ENCODE measurements around the gene VDR. TPM values are rescaled to one million over a fixed set of nuclear protein-coding genes. Genes with fewer than 3 reads are reported as not detected.

VDR gene
- total RNA-seq, 1 donor from 2014 or later: 0.33 TPM

GRCh38 chr12:47876440-47876960 lies 28.3 kb downstream of the VDR start:
- no peak overlapping the region for H3K4me3 ChIP-seq
- no peak for DNase-seq
- intact Hi-C loops (cut with micrococcal nuclease): no loop called here
- H3K4me1 ChIP-seq: no peaks in the 10 kb centered on the region
- H3K36me3 ChIP-seq: no peaks in the 10 kb centered on the region
- no peaks in the 10 kb centered on the region for H3K9me3 ChIP-seq (replicated peaks)
- TF ChIP-seq CTCF (IDR thresholded peaks at IDR 0.05; ENCODE audit: borderline replicate concordance): no peak
- H3K27me3 ChIP-seq (ENCODE audit: low read depth): no peaks in the 10 kb centered on the region
- no peak overlapping the region for H3K27ac ChIP-seq (replicated peaks)

DNA sequence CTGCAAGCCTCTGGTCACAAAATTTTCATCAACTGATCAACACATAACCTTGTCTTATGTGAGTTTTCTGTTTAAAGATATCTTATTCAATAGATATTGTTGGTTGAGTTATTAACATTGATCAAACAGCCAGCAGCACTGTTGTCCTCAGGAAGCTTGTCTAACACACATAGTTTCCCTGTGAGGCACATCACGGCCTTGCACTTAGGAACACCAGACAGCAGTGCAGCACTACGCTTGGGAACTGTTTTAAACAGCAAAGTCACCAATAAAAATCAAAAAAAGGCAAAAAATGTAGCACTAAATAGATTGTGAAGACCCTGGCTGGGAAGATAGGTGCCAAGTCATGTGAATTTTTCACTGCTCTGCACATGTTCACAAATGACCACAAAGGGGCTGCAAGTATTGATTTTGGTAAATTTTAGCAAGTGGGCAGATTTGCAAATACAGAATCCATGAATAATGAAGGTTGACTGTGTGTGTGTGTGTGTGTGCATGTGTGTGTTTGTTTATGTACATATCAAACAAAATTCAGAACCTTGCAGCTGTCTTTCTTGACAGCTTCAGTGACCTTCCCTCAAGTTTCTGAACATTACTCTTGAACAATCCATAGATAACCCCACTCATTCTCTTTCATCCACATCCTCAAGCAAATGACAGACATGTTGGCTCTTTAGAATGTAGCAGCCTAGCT lies 28.9 kb downstream of the VDR start:
- Histone ChIP-seq H3K4me1 (peaks cover 2% of the 10 kb centered on the region), H3K36me3 (no peaks in the 10 kb centered on the region), H3K4me3 (no peak overlapping the region), H3K27ac (replicated peaks) (no peak overlapping the region), H3K9me3 (replicated peaks) (no peaks in the 10 kb centered on the region), H3K27me3 (ENCODE audit: low read depth) (no peaks in the 10 kb centered on the region)
- no peak for TF ChIP-seq CTCF (IDR thresholded peaks at IDR 0.05; ENCODE audit: borderline replicate concordance)
- intact Hi-C loops (cut with micrococcal nuclease): no loop called here
- no peak for DNase-seq

GRCh38 chr12:47874316-47874715 lies 30.5 kb downstream of the VDR start:
- no peaks in the 10 kb centered on the region for H3K36me3 ChIP-seq
- intact Hi-C loops (cut with micrococcal nuclease): no loop called here
- H3K27ac ChIP-seq (replicated peaks): no peak overlapping the region
- DNase-seq: no peak
- H3K4me3 ChIP-seq: no peak overlapping the region
- H3K4me1 ChIP-seq: peaks cover 16% of the 10 kb centered on the region
- H3K27me3 ChIP-seq (ENCODE audit: low read depth): no peaks in the 10 kb centered on the region
- no peaks in the 10 kb centered on the region for H3K9me3 ChIP-seq (replicated peaks)
- no peak for TF ChIP-seq CTCF (IDR thresholded peaks at IDR 0.05; ENCODE audit: borderline replicate concordance)

GRCh38 chr12:47870175-47870781 lies 34.5 kb downstream of the VDR start:
- DNase-seq: peak; percentile 51
- Histone ChIP-seq H3K36me3 (no peaks in the 10 kb centered on the region), H3K9me3 (replicated peaks) (no peaks in the 10 kb centered on the region), H3K27ac (replicated peaks) (peak overlapping the region; percentile 77), H3K4me3 (peak overlapping the region; percentile 9), H3K27me3 (ENCODE audit: low read depth) (no peaks in the 10 kb centered on the region), H3K4me1 (peaks cover 16% of the 10 kb centered on the region)
- intact Hi-C loops (cut with micrococcal nuclease): no loop called here
- TF ChIP-seq CTCF (IDR thresholded peaks at IDR 0.05; ENCODE audit: borderline replicate concordance): peak; percentile 47

DNA sequence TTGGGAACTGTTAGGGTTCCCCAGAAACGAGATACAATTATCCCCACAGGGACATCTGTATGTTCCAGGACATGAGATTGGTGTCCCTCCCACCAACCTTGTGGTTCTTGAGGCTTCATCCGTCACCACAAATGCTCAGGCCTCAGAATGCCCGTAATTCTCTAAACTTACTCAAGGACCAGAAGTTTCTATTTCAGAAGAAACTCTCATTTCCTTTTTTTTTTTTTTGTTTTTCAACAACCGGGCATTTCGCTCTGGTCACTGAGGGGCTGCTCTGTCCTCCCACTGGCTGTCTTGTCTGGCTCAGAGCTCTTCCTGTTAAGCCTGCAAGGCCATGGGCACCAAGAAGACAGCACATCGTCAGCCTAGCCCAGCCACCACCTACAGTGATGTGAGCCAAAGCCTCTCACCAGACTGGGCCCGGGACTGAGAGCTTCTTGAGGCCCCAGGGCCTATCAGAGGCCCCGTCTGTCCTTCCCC lies 36.2 kb downstream of the VDR start:
- intact Hi-C loops (cut with micrococcal nuclease): no loop called here
- TF ChIP-seq CTCF (IDR thresholded peaks at IDR 0.05; ENCODE audit: borderline replicate concordance): no peak
- Histone ChIP-seq H3K4me3 (no peak overlapping the region), H3K27me3 (ENCODE audit: low read depth) (no peaks in the 10 kb centered on the region), H3K27ac (replicated peaks) (no peak overlapping the region), H3K9me3 (replicated peaks) (no peaks in the 10 kb centered on the region), H3K36me3 (no peaks in the 10 kb centered on the region), H3K4me1 (peaks cover 16% of the 10 kb centered on the region)
- no peak for DNase-seq

Measured in left ventricle myocardium inferior (tissue), 1 donor.